ENCODE measurements around the gene GAN. TPM values are rescaled to one million over a fixed set of nuclear protein-coding genes. Genes with fewer than 3 reads are reported as not detected.
A peak's percentile ranks its signal among the peaks of the same experiment; 100 is the strongest.

Gene GAN
- total RNA-seq, 1 donor from 2014 or later, result 2.6 TPM

GRCh38 chr16:81397058-81397878 lies 82.5 kb downstream of the GAN start:
- TF ChIP-seq, protein P1, sequence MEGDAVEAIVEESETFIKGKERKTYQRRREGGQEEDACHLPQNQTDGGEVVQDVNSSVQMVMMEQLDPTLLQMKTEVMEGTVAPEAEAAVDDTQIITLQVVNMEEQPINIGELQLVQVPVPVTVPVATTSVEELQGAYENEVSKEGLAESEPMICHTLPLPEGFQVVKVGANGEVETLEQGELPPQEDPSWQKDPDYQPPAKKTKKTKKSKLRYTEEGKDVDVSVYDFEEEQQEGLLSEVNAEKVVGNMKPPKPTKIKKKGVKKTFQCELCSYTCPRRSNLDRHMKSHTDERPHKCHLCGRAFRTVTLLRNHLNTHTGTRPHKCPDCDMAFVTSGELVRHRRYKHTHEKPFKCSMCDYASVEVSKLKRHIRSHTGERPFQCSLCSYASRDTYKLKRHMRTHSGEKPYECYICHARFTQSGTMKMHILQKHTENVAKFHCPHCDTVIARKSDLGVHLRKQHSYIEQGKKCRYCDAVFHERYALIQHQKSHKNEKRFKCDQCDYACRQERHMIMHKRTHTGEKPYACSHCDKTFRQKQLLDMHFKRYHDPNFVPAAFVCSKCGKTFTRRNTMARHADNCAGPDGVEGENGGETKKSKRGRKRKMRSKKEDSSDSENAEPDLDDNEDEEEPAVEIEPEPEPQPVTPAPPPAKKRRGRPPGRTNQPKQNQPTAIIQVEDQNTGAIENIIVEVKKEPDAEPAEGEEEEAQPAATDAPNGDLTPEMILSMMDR (IDR thresholded peaks at IDR 0.05), result no peak
- H3K4me1 ChIP-seq, result no peaks in the 10 kb centered on the region
- no peaks in the 10 kb centered on the region for H3K27me3 ChIP-seq
- peaks cover 0 to 5% of the 10 kb centered on the region in 2 donors for H3K9me3 ChIP-seq
- DNase-seq (ENCODE audit: low spot score in 2 of 2), result no peak
- no peak overlapping the region for H3K27ac ChIP-seq
- H3K4me3 ChIP-seq, result no peak overlapping the region
- no peaks in the 10 kb centered on the region for H3K36me3 ChIP-seq
- intact Hi-C loops (cut with DNase I), result no loop called here

- DNase-seq (ENCODE audit: low spot score in 2 of 2), result no peak
Observed at GRCh38 chr16:81397879-81398520, 83.2 kb downstream of the GAN start.

DNA sequence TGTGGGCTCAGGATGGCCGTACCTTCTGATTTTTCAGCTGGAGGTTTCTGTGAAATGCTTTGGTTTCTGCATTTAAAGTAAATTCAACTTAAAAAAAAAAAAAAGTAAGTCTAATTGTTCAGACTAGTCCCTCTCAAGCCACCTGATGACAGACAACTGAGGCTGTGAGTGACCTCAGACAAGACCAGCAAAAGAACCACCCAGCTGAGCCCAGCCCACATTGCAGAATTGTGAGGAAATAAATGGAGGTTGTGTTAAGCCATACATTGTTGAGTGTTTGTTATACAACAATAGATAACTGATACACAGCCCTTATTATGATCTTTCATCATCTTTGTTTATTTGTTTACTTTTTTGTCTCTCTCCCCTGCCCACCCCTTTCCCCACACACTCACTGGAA lies 85.1 kb downstream of the GAN start:
- H3K4me1 ChIP-seq, result peaks cover 0 to 4% of the 10 kb centered on the region in 2 donors
- H3K4me3 ChIP-seq, result no peak overlapping the region
- DNase-seq (ENCODE audit: low spot score in 2 of 2), result no peak
- H3K27ac ChIP-seq, result no peak overlapping the region
- H3K27me3 ChIP-seq, result no peaks in the 10 kb centered on the region
- intact Hi-C loops (cut with DNase I), result no loop called here
- H3K36me3 ChIP-seq, result no peaks in the 10 kb centered on the region
- TF ChIP-seq, protein P1 (IDR thresholded peaks at IDR 0.05), result no peak
- peaks cover 0 to 5% of the 10 kb centered on the region in 2 donors for H3K9me3 ChIP-seq

More at GRCh38 chr16:81397879-81398520, 83.2 kb downstream of the GAN start:
- no peaks in the 10 kb centered on the region for H3K36me3 ChIP-seq
- TF ChIP-seq, protein P1 (IDR thresholded peaks at IDR 0.05), result no peak
- no peak overlapping the region for H3K27ac ChIP-seq
- H3K4me1 ChIP-seq, result no peaks in the 10 kb centered on the region
- peaks cover 0 to 5% of the 10 kb centered on the region in 2 donors for H3K9me3 ChIP-seq
- no peaks in the 10 kb centered on the region for H3K27me3 ChIP-seq
- intact Hi-C loops (cut with DNase I), result no loop called here
- H3K4me3 ChIP-seq, result no peak overlapping the region

- peak in 1 of 2 donors; percentile 69 for DNase-seq (ENCODE audit: low spot score in 2 of 2)
- TF ChIP-seq, protein P1 (IDR thresholded peaks at IDR 0.05), result no peak
- Histone ChIP-seq H3K9me3 (peaks cover 0 to 5% of the 10 kb centered on the region in 2 donors), H3K36me3 (no peaks in the 10 kb centered on the region), H3K4me1 (peaks cover 0 to 4% of the 10 kb centered on the region in 2 donors), H3K27me3 (no peaks in the 10 kb centered on the region), H3K27ac (no peak overlapping the region), H3K4me3 (no peak overlapping the region)
- intact Hi-C loops (cut with DNase I), result no loop called here
Observed at GRCh38 chr16:81401035-81401950, 86.5 kb downstream of the GAN start.

- Histone ChIP-seq H3K27ac (no peak overlapping the region), H3K36me3 (no peaks in the 10 kb centered on the region), H3K27me3 (no peaks in the 10 kb centered on the region), H3K4me3 (no peak overlapping the region), H3K9me3 (peaks cover 0 to 5% of the 10 kb centered on the region in 2 donors), H3K4me1 (peaks cover 0 to 4% of the 10 kb centered on the region in 2 donors)
- intact Hi-C loops (cut with DNase I), result loop anchor here (1.0 kb wide), 2 partner anchors 320 to 335 kb away; no protein-coding TSS in a partner anchor
- DNase-seq (ENCODE audit: low spot score in 2 of 2), result no peak
- TF ChIP-seq, protein P1 (IDR thresholded peaks at IDR 0.05), result no peak
Observed at GRCh38 chr16:81403208-81403600, 88.4 kb downstream of the GAN start.
